ENCODE data around the gene BEND3.
"Not testable (repeated sequence)": the region's sequence is repeated elsewhere in the genome, so short reads cannot be mapped to it uniquely, and the experiment has no call there.

BEND3 gene

GRCh38 chr6:107103082-107103481 lies 12.2 kb downstream of the BEND3 start:
- DNase-seq (ENCODE audit: extremely low read depth, low read depth): no peak
- H3K4me3 ChIP-seq (replicated peaks; ENCODE audit: low read depth, low read length): no peak overlapping the region
- TF ChIP-seq CTCF (IDR thresholded peaks at IDR 0.05; ENCODE audit: low read depth, low read length, missing control alignments): no peak

- no peak for DNase-seq (ENCODE audit: extremely low read depth, low read depth)
These were observed 12.9 kb downstream of the BEND3 start for GRCh38 chr6:107102414-107102805.

GRCh38 chr6:107101686-107102413 lies 13.5 kb downstream of the BEND3 start:
- no peak for DNase-seq (ENCODE audit: extremely low read depth, low read depth)
- TF ChIP-seq CTCF (IDR thresholded peaks at IDR 0.05; ENCODE audit: low read depth, low read length, missing control alignments): no peak
- no peak overlapping the region for H3K4me3 ChIP-seq (replicated peaks; ENCODE audit: low read depth, low read length)

More at GRCh38 chr6:107102414-107102805, 12.9 kb downstream of the BEND3 start:
- TF ChIP-seq CTCF (IDR thresholded peaks at IDR 0.05; ENCODE audit: low read depth, low read length, missing control alignments): no peak
- H3K4me3 ChIP-seq (replicated peaks; ENCODE audit: low read depth, low read length): no peak overlapping the region

GRCh38 chr6:107101211-107101610 lies 14.1 kb downstream of the BEND3 start:
- H3K4me3 ChIP-seq (replicated peaks; ENCODE audit: low read depth, low read length): no peak overlapping the region
- DNase-seq (ENCODE audit: extremely low read depth, low read depth): no peak
- no peak for TF ChIP-seq CTCF (IDR thresholded peaks at IDR 0.05; ENCODE audit: low read depth, low read length, missing control alignments)

- TF ChIP-seq CTCF (IDR thresholded peaks at IDR 0.05; ENCODE audit: low read depth, low read length, missing control alignments): no peak
- H3K4me3 ChIP-seq (replicated peaks; ENCODE audit: low read depth, low read length): no peak overlapping the region
- DNase-seq (ENCODE audit: extremely low read depth, low read depth): no peak
These were observed 16.6 kb downstream of the BEND3 start for GRCh38 chr6:107098436-107099307.

- not testable (repeated sequence) for H3K4me3 ChIP-seq (replicated peaks; ENCODE audit: low read depth, low read length); DNase-seq (ENCODE audit: extremely low read depth, low read depth)
These were observed 30.9 kb downstream of the BEND3 start for GRCh38 chr6:107084459-107084858.

GRCh38 chr6:107083921-107084320 lies 31.4 kb downstream of the BEND3 start:
- no peak overlapping the region for H3K4me3 ChIP-seq (replicated peaks; ENCODE audit: low read depth, low read length)
- no peak for TF ChIP-seq CTCF (IDR thresholded peaks at IDR 0.05; ENCODE audit: low read depth, low read length, missing control alignments)
- no peak for DNase-seq (ENCODE audit: extremely low read depth, low read depth)
